Stimulated activated CD4-positive, alpha-beta T cell treated with anti-CD3 and anti-CD28 coated beads, Interleukin-4, amount 100 ng/mL, for 1 hour (primary cell): ENCODE measurements around the gene ZBTB40.

Experiments
- DNase-seq: peaks from one replicate; pipeline ENCODE4 v3.0.0-alpha.2; 2020

The ZBTB40 gene

GRCh38 chr1:22428672-22429071 lies 23.0 kb upstream of the ZBTB40 start:
- no peak for DNase-seq

- DNase-seq = no peak
These were observed 19.7 kb upstream of the ZBTB40 start for GRCh38 chr1:22431965-22432364.

GRCh38 chr1:22434717-22435116 lies 16.9 kb upstream of the ZBTB40 start:
- no peak for DNase-seq

- DNase-seq = no peak
These were observed 14.7 kb upstream of the ZBTB40 start for GRCh38 chr1:22436948-22437347.

- DNase-seq = no peak
These were observed 14.1 kb upstream of the ZBTB40 start for GRCh38 chr1:22437573-22437972.

GRCh38 chr1:22440582-22440981 lies 11.1 kb upstream of the ZBTB40 start:
- DNase-seq = no peak

GRCh38 chr1:22442212-22442894 lies 9.3 kb upstream of the ZBTB40 start:
- DNase-seq = no peak

- DNase-seq = no peak
These were observed 8.3 kb upstream of the ZBTB40 start for GRCh38 chr1:22443332-22443731.

- DNase-seq = no peak
These were observed 6.8 kb upstream of the ZBTB40 start for GRCh38 chr1:22444856-22445255.

GRCh38 chr1:22447621-22448111 lies 4.0 kb upstream of the ZBTB40 start:
- DNase-seq = no peak

- no peak for DNase-seq
These were observed 2.0 kb upstream of the ZBTB40 start for GRCh38 chr1:22449636-22450035.

- DNase-seq = no peak
These were observed 1.2 kb upstream of the ZBTB40 start for GRCh38 chr1:22450351-22451021.

GRCh38 chr1:22452481-22452957 lies 868 bp downstream of the ZBTB40 start:
- peak; percentile 7 for DNase-seq

- no peak for DNase-seq
These were observed 1.5 kb downstream of the ZBTB40 start for GRCh38 chr1:22453181-22453580.

- DNase-seq = no peak
These were observed 2.9 kb downstream of the ZBTB40 start for GRCh38 chr1:22454476-22455056.

GRCh38 chr1:22457345-22457744 lies 5.7 kb downstream of the ZBTB40 start:
- no peak for DNase-seq

- DNase-seq = no peak
These were observed 6.2 kb downstream of the ZBTB40 start for GRCh38 chr1:22457836-22458235.

GRCh38 chr1:22461100-22461499 lies 9.4 kb downstream of the ZBTB40 start:
- DNase-seq = no peak

GRCh38 chr1:22461678-22462527 lies 10.3 kb downstream of the ZBTB40 start:
- no peak for DNase-seq

GRCh38 chr1:22462928-22463327 lies 11.3 kb downstream of the ZBTB40 start:
- no peak for DNase-seq

- DNase-seq = no peak
These were observed 13.4 kb downstream of the ZBTB40 start for GRCh38 chr1:22465015-22465565.

GRCh38 chr1:22465671-22466070 lies 14.0 kb downstream of the ZBTB40 start:
- DNase-seq = no peak

- DNase-seq = no peak
These were observed 18.6 kb downstream of the ZBTB40 start for GRCh38 chr1:22470227-22470626.
